Skin of body (tissue), 2 donors: ENCODE measurements around the gene PLXNA2. TPM values are rescaled to one million over a fixed set of nuclear protein-coding genes. Genes with fewer than 3 reads are reported as not detected.

Source experiments
- DNase-seq: peaks from one replicate; lab custom pipeline; 2025; lab: John Stamatoyannopoulos, UW
- total RNA-seq: library from RNA; depleted of rRNA; stranded (reverse); fragments of >200 nt; gene quantifications from one replicate; pipeline ENCODE4 v1.2.3, GENCODE V29; 2014

Gene PLXNA2
- total RNA-seq, 1 donor from 2014 or later, result 13.5 TPM

DNA sequence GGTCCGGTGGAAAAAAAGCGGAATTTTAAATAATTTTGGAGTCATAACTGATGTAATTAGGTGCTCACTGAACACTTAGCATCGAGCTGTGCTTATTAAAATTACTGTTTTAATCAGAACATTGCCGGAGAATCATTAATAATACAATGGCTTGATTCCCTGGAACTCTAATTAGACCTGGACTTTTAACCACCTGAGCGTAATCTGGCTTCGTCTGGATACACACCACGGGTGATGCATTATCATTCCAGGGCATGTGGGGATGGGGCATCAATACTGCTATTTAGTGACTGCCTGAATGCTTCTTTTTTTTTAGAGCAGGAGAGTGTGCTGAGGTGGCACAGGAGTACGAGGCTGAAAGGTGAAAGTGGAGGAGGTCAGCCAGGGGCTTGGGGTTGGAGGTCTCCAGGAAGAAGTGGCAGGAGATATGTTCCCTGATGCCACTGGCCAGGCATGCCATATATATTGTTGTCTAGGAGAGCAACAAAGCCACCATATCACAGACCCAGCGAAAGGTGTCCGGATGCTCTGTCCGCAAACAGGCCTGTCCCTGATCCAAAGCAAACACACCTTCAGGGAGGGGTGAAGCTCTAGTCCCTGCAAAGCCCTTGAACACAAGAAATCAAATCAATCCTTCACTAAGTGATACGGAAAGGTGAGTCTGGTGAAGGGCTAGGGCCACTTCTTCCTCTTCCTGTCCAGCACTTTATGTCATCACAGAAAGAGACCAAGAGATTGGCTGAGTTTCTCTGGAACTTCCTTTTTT lies 125.2 kb downstream of the PLXNA2 start:
- DNase-seq, result no peak

DNA sequence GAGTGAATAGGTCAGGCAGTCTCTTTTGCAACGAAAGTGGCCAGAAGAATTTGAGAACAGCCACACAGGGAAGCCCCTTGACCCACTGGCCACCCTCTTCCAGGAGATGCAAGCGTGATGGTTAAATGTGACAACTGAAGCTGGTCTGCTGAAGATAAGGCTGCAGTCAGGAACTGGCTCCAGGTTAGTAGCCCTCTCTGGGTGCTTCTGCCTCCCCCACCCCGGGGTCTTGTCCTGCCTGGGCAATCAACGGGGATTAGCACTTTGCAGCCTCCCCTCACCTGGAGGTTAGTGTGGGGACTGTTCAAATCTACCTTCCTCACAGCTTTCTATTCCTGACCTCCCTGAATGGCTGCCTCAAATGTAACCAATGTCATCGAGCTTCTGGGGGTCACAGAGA lies 125.9 kb downstream of the PLXNA2 start:
- no peak for DNase-seq

DNA sequence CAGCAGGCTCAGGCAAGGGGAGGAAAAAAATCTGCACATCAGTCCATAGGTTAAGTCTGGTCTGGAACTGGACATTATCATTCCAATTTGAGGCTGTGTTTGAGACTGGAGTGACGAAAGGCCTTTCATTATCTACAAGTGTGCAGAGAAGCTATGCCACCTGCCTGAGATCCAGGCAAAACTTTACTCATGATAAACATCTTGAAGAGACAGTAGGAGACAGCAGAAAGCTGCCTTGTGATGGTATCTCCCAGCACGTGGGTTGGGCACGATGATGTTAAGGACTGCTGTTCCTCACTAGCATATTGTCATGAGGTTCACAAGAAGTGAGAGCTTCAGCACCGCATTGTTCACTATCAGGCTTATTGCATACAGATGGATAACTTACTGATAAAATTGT lies 126.4 kb downstream of the PLXNA2 start:
- DNase-seq, result no peak

DNA sequence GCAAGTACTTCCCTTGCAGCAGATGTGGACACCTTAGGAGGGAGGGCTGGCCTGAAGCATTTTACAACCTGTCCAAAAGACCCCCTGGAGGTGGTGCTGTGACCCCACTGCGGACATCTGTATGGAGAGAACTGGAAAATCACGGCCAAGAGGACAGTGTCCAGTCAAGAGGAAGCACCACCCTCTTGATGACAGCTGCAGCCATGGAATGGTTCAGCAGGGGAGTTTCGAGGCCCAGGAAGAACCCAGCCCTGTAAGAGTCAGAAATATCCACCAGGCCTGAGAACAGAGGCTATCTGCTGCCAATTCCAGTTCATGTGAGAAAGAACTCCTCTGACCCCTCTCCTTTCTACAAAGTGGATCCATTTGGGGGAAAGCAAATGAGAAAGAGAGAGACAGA lies 126.8 kb downstream of the PLXNA2 start:
- no peak for DNase-seq

DNA sequence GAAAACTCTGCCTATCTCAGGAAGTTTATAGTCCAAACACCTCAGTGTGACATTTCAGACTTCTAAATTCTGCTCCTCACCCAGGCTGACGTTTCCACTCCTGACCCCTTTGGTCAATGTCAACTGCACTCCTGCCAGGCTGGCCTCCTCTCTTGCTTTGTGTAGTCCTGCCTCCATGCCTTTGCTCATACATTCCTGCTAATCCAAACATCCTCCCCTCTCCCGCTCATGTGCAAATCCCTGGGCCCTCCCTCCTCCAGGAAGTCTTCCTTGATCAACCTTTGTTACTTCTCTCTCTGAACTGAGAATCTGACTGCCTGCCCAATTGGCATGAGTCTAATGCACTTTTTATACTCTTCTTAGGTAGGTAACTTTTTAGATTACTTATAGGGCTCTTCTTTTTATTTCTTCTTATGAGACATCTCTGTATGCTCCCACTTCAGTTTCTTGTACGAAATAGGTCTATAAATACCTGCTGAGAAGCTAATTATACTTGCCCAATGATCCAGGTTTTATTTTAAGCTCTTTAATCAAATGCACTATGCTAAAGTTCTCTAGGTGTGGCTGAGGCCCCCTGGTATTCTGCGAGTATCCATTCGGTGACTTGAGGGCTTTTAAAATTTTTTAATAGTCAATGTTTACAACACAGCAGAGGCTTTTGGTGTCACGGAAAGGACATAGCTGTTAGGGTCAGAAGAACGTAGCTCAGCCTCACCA lies 128.1 kb downstream of the PLXNA2 start:
- DNase-seq, result no peak

DNA sequence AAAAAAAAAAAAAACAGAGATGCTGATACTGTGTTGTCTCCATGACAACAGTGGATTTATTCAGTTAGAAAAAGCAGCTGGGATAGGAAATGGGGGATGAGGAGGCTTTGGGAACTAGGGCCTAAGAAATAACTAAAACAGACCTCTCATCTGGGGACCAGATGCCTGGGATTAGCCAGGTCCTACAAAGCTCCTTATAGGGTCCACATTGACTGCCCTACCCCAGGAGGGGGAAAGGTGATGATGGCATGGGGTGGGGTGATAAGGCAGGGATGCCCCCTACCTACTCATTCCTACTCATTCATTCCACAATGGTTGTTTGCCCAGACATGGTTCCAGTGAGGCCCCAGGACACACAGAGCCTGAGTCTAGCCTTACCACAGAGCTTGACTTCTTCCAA lies 131.2 kb downstream of the PLXNA2 start:
- DNase-seq, result peak; percentile 16

DNA sequence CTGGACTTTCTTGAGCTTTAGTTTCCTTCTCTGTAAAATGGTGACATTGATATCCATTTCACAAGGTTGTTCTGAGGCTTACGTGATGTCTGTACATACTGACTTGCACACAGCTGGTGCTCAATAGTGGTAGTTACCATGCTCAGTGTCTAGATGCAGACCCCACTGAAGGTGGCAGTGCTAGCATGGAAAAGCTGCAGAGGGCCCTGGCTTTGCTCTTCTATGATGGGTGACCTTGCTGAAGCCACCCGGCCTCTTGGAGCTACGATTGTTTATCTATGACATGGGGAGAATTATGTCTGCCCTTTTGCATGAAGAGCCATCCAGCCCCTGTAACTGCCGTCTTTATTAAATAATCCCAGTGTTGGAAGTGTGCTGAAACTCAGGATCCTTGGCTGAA lies 131.8 kb downstream of the PLXNA2 start:
- no peak for DNase-seq

DNA sequence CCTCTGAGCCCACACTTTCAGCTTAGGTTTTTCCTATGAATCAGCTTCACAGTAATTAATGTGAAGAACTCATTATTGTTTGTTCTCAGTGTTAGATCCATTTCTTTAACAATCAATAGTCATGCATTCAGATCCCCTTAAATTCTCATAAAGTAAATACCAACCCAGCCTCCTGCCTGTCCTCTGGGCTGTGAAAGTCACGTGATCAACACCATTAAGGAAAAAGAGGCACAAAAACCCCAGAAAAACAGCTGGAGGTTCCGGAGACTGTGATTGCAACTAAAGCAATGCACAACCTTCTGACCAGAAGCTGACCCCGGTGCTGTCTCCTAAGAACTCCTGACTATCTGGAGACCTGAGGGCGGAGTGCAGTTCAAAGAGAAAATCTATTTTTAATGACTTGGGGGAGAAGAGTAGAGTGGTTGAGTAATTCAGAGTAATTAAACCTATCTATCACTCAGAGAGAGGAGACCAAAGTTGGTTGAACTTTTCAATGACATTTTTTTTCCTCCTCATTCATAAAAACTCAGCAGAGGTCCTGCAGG lies 132.5 kb downstream of the PLXNA2 start:
- DNase-seq, result no peak

DNA sequence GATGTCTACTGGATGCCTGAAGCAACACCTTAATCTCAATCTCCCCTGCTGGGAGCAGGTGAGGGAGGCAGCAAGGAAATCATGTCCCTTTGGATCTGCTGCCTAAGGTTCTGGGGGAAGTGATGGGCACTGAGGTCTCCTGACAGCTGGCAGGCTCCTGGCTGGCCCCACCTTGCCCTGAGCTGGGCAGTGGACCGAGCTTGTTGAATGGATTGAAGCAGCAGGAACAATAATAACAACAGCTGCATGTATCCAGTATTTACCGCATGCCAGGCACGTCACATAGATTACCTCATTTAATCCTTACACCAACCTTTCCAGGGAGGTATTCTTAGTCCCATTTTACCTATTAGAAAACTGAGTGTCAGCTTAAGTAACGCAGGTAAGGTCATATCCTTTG lies 133.9 kb downstream of the PLXNA2 start:
- no peak for DNase-seq

DNA sequence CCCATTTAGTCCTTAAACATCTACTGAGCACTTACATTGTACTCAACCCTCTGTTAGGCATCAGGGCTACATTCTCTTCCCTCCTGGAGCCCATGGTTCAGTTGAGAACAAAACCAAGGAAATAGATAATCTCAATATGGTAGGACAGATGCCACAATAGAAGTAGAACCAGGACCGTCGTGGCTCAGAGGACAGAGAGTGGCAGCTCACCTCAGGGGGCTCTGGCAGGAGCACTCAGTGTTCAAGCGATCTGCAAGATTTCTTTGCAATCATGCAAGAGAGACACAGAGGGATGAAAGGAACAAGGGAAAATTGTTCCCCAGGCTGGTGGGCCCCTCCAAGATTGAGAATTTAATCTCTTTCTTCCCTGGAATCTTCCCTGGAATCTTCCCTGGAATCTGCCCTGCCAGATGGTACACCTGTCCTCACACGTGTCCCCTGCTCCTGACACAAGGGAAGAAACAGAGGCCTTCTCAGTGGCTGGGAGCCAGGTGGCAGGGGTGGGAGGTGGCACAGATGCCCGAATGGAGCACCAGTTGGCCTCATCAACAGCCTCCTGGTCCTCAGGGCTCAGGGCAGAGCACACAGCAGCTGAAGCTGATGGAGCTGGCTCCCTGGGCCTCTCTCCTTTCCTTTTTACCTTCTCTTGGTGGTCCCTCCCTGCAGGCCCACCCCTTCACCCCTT lies 135.4 kb downstream of the PLXNA2 start:
- no peak for DNase-seq

DNA sequence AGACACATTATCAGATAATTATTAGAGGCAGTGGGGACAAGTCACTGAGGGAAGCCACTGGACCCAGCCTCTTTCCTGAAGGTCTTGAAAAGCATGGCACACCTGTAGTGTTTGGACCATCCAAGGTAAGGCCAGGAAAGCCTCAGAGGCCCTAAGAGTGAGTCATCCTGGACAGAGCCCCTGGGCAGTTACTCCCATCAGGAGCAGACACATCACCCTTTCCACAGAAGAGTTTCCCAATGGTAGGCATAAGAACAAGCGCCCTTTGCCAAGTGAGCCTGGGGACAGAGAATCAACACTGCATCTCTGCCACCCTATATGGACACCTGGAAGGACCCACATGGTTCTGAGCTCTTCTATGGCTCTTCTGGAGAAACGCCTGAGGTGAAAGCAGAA lies 136.0 kb downstream of the PLXNA2 start:
- no peak for DNase-seq

DNA sequence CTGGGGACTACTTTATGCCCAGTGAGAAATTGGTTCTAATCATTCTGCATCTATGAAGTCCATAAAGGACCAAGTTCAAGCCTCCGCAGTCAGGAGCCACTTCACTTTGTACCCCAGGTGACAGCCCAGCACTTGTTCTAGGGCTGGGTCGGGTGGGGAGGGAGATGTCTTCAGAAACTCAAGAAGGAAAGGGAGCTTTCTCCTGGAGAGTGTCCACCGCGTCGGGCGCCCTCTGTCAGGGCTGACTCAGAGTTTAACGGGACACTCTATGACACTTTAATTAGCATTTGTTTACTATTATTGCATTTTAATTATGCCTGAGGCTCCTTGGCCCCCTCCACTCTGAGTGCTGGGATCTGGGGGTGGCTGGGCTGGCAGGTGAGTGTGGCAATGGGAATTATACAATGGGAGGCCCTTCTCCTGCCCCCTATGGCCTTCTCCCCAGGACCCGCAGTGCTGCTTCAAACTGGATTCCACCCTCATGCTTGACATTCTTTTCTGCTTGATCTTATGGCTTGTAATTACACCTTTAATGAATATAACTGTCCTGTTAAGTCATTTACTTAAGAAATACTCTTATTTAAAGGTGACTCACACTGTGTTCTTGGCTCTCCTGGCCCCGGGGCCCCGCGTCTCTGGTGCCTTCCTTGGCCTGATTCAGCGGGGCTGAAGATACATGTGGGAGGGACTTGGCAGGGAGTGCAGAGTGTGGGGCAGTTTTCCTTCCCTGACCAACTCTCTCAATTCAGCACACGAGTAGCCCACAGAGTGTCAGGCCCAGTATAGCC lies 136.6 kb downstream of the PLXNA2 start:
- no peak for DNase-seq

DNA sequence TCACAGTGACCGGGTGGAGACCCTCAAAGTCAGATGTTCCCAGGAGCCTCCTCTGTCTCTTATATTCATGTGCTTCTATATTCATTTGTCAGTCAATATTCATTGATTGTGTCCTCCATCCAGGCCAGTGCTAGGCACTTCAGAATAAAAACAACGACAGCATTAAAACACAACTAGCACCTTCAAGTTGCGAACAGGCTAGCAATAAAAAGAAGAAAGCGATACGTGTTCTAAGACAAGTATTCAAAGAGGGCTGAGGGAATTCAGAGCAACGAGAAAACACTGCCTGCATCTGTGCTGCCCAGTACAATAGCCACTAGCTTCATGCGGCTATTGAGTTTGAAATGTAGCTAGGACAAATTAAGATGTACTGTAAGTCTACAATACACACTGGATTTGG lies 138.0 kb downstream of the PLXNA2 start:
- no peak for DNase-seq

DNA sequence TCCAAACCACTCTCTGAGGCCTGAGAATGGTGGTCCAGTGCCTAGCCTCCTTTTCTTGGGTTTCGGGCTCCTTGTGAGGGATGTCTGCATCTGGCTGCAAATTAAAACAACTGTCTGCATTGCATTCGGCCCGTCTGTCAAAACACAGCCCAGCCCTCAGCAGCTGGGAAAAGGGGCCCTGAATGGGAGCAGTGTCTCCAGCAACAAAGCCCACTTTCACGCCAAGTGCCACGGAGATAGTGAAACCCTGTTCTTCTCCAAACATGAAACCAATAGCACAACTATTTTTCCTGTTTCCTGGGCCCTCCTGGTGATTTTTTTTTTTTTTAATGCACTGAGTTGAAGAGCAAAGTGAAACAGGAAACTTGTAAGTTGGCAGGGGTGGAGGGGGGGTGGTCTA lies 138.4 kb downstream of the PLXNA2 start:
- peak; percentile 80 for DNase-seq

DNA sequence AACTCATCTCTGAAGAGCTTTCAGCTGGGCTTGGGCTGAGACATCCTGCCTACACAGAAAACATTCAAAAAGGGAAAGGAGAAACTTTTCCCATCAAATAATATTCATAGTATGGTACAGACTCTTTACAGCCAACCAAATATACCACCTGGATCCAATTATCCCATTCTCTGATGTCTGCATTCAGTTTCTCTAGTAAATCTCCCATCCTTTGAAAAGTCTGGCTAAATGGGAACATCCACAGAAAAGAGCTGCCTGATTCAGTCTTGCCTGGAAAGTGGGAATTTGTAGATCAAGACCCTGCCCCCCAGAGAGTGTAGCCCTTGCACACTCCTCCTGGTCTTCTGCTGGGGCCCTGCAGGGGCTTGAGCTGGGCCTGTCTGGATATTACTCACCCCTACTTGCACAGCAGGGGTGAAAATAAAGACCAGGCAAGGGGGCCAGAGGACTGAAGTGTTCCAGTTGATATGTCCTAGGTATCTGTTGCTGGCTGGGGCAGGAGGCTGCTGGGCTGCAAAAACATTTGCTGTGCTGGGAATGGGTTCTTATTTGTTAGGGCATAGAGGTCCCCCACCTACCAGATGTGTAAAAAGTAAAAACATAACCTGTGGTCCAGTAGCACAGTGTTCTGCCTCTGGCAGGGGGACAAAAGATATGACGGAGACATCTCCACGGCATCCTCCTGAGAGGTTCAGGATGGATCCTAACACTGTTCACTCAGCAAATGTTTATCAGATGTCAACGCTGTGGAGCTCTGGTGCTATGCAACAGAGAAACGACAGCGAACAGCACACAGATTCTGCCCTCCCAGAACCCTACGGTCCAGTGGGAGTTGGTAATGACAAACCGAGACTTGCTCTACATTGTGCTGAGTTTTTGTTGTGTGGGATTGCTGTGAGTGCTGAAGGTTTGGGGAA lies 140.3 kb downstream of the PLXNA2 start:
- peak; percentile 78 for DNase-seq

DNA sequence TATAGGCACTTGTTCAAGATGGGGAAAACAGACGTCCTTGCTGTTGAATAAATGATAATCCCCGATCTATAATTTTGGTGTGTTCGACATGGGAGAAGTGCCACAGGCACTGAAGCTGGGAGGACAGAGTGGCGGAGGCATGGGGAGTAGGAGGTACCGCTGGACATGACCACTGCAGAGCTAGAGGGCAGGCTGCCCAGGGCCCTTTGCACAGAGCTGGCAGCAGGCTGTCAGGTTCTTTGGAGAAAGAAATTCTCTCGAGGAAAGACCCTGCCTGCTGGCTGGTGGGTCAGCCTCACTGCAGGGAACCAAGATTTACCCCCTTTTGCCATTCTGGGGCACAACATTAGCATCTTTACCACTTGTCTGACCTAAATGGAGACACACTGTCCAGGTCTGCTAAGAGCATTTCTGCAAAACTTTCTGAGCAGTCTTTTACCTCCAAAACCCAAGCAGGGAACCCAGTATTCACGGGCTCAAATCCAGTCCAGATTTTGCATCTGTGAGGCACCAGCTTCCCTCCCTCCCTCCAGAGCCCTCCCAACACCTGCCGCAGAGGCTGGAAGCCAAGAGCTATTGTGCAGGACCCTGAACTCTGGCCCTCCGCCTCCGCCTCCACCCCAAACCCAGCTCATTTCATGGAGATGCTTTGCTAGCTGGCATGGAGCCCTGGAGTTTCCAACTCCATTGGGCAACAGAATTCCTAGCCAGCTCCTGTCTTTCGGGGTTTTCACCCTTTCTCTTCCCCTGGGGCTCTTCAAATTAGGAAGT lies 142.3 kb downstream of the PLXNA2 start:
- no peak for DNase-seq

DNA sequence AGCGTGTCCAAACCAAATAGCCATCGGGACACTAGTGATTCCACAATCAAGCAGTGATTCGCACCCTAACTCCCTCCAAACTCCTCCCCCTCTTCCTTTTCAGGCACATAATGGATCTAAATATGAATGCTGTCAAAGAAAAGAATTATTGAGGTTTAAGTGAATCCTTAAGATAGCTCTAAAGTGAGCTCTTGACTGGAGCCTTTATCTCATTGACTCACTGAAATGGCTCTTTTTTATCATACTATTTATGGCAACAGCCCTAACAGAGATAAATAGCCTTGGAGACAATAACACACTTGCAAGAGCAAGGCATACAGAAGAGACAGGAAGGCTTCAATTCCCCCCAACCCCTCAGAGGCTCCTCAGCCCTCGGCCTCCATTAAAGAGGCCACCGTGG lies 143.3 kb downstream of the PLXNA2 start:
- no peak for DNase-seq

DNA sequence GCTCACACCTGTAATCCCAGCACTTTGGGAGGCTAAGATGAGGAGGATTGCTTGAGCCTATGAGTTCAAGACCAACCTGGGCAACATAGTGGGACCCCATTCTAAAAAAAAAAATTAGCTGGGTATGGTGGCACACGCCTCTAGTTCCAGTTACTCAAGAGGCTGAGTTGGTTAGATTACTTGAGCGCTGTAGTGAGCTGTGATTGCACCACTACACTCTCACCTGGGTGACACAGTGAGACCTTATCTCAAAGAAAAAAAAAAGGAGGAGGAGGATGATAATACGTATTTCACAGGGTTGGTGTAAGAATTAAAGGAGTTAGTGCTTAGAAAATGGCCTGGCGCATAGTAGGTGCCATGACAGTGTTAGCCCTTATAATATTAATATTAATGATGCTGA lies 144.1 kb downstream of the PLXNA2 start:
- DNase-seq, result no peak

DNA sequence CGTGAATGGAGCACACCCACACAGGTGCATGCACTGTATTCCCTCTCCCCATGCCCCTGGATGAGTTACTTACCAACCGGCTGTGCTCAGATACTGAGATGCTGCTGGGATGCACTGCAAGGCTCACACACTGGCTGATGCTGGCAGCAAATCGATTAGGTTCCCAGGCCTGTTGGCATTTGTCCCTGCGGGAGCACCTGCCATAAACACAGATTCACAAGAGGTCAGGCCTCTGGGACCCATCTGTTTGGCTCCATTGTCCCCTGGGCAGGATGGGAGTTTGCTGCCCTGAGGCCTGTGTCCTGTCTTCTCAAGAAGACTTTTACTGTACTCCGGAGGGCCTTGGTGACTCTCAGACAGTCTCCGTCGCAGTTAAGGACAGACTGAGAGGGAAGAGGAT lies 145.4 kb downstream of the PLXNA2 start:
- DNase-seq, result no peak
